Neuronal stem cell (in vitro differentiated cells): ENCODE measurements around the gene KRTAP5-7.
"Not testable (repeated sequence)": the region's sequence is repeated elsewhere in the genome, so short reads cannot be mapped to it uniquely, and the experiment has no call there.

Source experiments
- DNase-seq: peaks from one replicate; pipeline ENCODE4 v3.0.0-alpha.2; 2013; ENCODE audit warnings: low spot score
- H2AFZ ChIP-seq: one replicate; pipeline ENCODE4 v1.6.1; 2013; ENCODE audit warnings: mild to moderate bottlenecking, low read length, inconsistent platforms
- H2AK5ac ChIP-seq: 2 replicates; pipeline ENCODE4 v1.6.1; 2013; ENCODE audit warnings: low read depth, mild to moderate bottlenecking, inconsistent platforms, low read length, moderate library complexity, mixed read lengths
- H2BK120ac ChIP-seq: 2 replicates; pipeline ENCODE4 v1.6.1; 2013; ENCODE audit warnings: low read depth, mild to moderate bottlenecking, inconsistent platforms, low read length, moderate library complexity, mixed read lengths
- H2BK12ac ChIP-seq: one replicate; pipeline ENCODE4 v1.6.1; 2013; ENCODE audit warnings: low read length, inconsistent platforms
- H2BK15ac ChIP-seq: 2 replicates; pipeline ENCODE4 v1.6.1; 2013; ENCODE audit warnings: mild to moderate bottlenecking, low read length, inconsistent platforms, mixed read lengths
- H2BK5ac ChIP-seq: one replicate; pipeline ENCODE4 v1.6.1; 2013; ENCODE audit warnings: inconsistent platforms, mild to moderate bottlenecking, low read length, moderate library complexity
- H3K14ac ChIP-seq: one replicate; pipeline ENCODE4 v1.6.1; 2013; ENCODE audit warnings: low read length, inconsistent platforms
- H3K18ac ChIP-seq: 2 replicates; pipeline ENCODE4 v1.6.1; 2013; ENCODE audit warnings: low read length, inconsistent platforms
- H3K23ac ChIP-seq: 2 replicates; pipeline ENCODE4 v1.6.1; 2013; ENCODE audit warnings: low read depth, mild to moderate bottlenecking, mixed read lengths, low read length, inconsistent platforms; ENCODE audit not compliant: poor library complexity
- H3K27ac ChIP-seq: replicated peaks from 3 replicates; pipeline ENCODE4 v1.5.1; 2013; ENCODE audit warnings: low read length, inconsistent platforms
- H3K27me3 ChIP-seq, 3 experiments: 2 replicates each; pipeline ENCODE4 v1.6.1; 2013; ENCODE audit warnings: low read length in 3 of 3, mild to moderate bottlenecking in 2 of 3, inconsistent platforms in 1 of 3, low read depth in 1 of 3, mixed read lengths in 1 of 3, moderate library complexity in 1 of 3; ENCODE audit not compliant: control insufficient read depth in 3 of 3, insufficient read depth in 3 of 3
- H3K36me3 ChIP-seq, 2 donors: replicated peaks in 1 of 2; 2 replicates each; pipeline ENCODE4 v1.6.1; 2013; ENCODE audit warnings: low read length in 2 of 2; ENCODE audit not compliant: control insufficient read depth in 2 of 2, insufficient read depth in 2 of 2
- H3K4ac ChIP-seq: 2 replicates; pipeline ENCODE4 v1.6.1; 2013; ENCODE audit warnings: inconsistent platforms, mild to moderate bottlenecking, low read length, moderate library complexity
- H3K4me1 ChIP-seq, 2 donors: 1 replicate in 1 of 2; 2 replicates in 1 of 2; pipeline ENCODE4 v1.6.1; 2013; ENCODE audit warnings: low read length in 2 of 2, low read depth in 1 of 2; ENCODE audit not compliant: control insufficient read depth in 2 of 2, insufficient read depth in 1 of 2
- H3K4me2 ChIP-seq: one replicate; pipeline ENCODE4 v1.6.1; 2013; ENCODE audit warnings: mild to moderate bottlenecking, low read length, inconsistent platforms; ENCODE audit not compliant: insufficient read depth, poor library complexity, severe bottlenecking
- H3K4me3 ChIP-seq, 2 donors: 2 replicates each; pipeline ENCODE4 v1.5.1; 2013; ENCODE audit warnings: low read length in 2 of 2, mild to moderate bottlenecking in 2 of 2, inconsistent platforms in 1 of 2, moderate library complexity in 1 of 2
- H3K79me1 ChIP-seq: one replicate; pipeline ENCODE4 v1.6.1; 2013; ENCODE audit warnings: low read depth, mild to moderate bottlenecking, inconsistent platforms, low read length, moderate library complexity
- H3K9ac ChIP-seq: one replicate; pipeline ENCODE4 v1.6.1; 2013; ENCODE audit warnings: mild to moderate bottlenecking, low read depth, low read length, inconsistent platforms; ENCODE audit not compliant: poor library complexity
- H3K9me3 ChIP-seq, 2 donors: replicated peaks in 1 of 2; 2 replicates each; pipeline versions ENCODE3 to v1.6.1; 2013; ENCODE audit warnings: low read length in 2 of 2, mild to moderate bottlenecking in 2 of 2, inconsistent platforms in 1 of 2, low read depth in 1 of 2, mixed read lengths in 1 of 2, moderate library complexity in 1 of 2; ENCODE audit not compliant: control insufficient read depth in 2 of 2, insufficient read depth in 1 of 2
- H4K8ac ChIP-seq: one replicate; pipeline ENCODE4 v1.6.1; 2013; ENCODE audit warnings: low read depth, mild to moderate bottlenecking, inconsistent platforms, low read length, moderate library complexity
- H4K91ac ChIP-seq: one replicate; pipeline ENCODE4 v1.6.1; 2013; ENCODE audit warnings: low read length, low read depth, mild to moderate bottlenecking, inconsistent platforms; ENCODE audit not compliant: poor library complexity
- WGBS, 2 donors: extraction: QIAGEN DNeasy Blood & Tissue Kit; methylation state at CpG; one replicate each; pipeline ENCODE4 v1.1.7; 2013; ENCODE audit warnings: missing lambda C conversion rate in 2 of 2, mixed read lengths in 1 of 2; ENCODE audit not compliant: insufficient read length in 2 of 2, insufficient replicate concordance in 1 of 2; ENCODE audit errors: extremely low coverage in 2 of 2; 5-methylcytosine and 5-hydroxymethylcytosine counted together

KRTAP5-7 gene

DNA sequence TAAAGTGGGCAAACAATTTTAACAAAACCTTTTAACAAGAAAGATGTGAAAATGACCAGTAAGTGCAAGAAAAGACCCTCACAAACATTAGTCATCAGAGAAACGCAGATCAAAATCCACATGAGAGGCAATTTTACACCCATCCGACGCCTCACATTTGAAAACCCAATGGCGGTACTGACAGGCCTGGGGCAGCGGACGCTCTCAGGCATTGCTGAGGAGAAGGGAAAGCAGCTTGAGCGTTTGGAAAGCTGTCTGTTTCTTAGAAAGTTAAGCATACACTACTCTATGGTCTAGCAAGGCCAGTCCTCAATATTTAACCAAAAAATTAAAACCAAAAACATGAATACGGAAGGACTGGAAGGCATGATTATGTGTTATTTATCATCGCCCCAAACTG lies 8.8 kb downstream of the KRTAP5-7 start:
- H2BK15ac ChIP-seq: no peak overlapping the region
- H3K4ac ChIP-seq: no peak overlapping the region
- H3K79me1 ChIP-seq: no peaks in the 10 kb centered on the region
- H3K23ac ChIP-seq: no peak overlapping the region
- no peak overlapping the region for H3K4me3 ChIP-seq
- H3K27ac ChIP-seq: no peak overlapping the region
- H3K9me3 ChIP-seq: no peaks in the 10 kb centered on the region
- H2AFZ ChIP-seq: no peak overlapping the region
- H3K36me3 ChIP-seq: no peaks in the 10 kb centered on the region
- H2BK120ac ChIP-seq: no peak overlapping the region
- no peaks in the 10 kb centered on the region for H3K4me1 ChIP-seq
- no peak overlapping the region for H3K4me2 ChIP-seq
- peaks cover 0 to 11% (median 0%) of the 10 kb centered on the region in 3 experiments for H3K27me3 ChIP-seq
- H4K91ac ChIP-seq: no peak overlapping the region
- no peak overlapping the region for H3K18ac ChIP-seq
- H3K9ac ChIP-seq: no peak overlapping the region
- no peak overlapping the region for H2BK5ac ChIP-seq
- no peak overlapping the region for H2AK5ac ChIP-seq
- no peak overlapping the region for H2BK12ac ChIP-seq
- no peak overlapping the region for H4K8ac ChIP-seq
- DNase-seq: no peak
- no CpG with 5 or more reads among the region's 9 CpGs for WGBS, 2 donors
- H3K14ac ChIP-seq: no peak overlapping the region

DNA sequence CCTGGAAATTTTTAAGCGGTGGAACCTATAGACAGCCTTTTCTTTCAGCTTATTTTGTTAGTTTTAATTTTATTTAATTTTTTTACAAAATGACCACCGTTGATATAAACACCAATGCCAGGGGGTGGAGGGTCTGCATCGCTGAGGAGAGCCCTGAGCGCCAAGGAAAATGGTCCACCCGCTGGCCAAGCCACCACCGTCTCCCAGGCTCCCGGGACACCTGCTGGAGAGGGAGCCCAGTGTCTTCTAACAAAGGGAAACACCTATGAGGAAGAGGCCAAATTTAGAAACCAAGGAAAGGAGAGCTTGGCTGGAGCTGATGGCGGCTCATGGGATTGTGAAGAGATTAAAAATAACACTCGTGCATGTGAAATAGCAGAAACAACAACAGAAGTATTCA lies 10.5 kb downstream of the KRTAP5-7 start:
- no peaks in the 10 kb centered on the region for H3K4me1 ChIP-seq
- no peak overlapping the region for H2BK12ac ChIP-seq
- no peak overlapping the region for H2BK5ac ChIP-seq
- H3K4ac ChIP-seq: no peak overlapping the region
- H3K4me2 ChIP-seq: no peak overlapping the region
- H3K14ac ChIP-seq: no peak overlapping the region
- H3K23ac ChIP-seq: no peak overlapping the region
- no peaks in the 10 kb centered on the region for H3K79me1 ChIP-seq
- H3K4me3 ChIP-seq: no peak overlapping the region
- DNase-seq: no peak
- H3K9me3 ChIP-seq: no peaks in the 10 kb centered on the region
- no peak overlapping the region for H4K8ac ChIP-seq
- no peak overlapping the region for H2AK5ac ChIP-seq
- H3K9ac ChIP-seq: no peak overlapping the region
- no peaks in the 10 kb centered on the region for H3K36me3 ChIP-seq
- H3K27me3 ChIP-seq: peaks cover 0 to 11% (median 0%) of the 10 kb centered on the region in 3 experiments
- no peak overlapping the region for H3K18ac ChIP-seq
- WGBS, 2 donors: no CpG with 5 or more reads among the region's 9 CpGs
- H2BK15ac ChIP-seq: no peak overlapping the region
- no peak overlapping the region for H3K27ac ChIP-seq
- no peak overlapping the region for H2AFZ ChIP-seq
- H4K91ac ChIP-seq: no peak overlapping the region
- H2BK120ac ChIP-seq: no peak overlapping the region

DNA sequence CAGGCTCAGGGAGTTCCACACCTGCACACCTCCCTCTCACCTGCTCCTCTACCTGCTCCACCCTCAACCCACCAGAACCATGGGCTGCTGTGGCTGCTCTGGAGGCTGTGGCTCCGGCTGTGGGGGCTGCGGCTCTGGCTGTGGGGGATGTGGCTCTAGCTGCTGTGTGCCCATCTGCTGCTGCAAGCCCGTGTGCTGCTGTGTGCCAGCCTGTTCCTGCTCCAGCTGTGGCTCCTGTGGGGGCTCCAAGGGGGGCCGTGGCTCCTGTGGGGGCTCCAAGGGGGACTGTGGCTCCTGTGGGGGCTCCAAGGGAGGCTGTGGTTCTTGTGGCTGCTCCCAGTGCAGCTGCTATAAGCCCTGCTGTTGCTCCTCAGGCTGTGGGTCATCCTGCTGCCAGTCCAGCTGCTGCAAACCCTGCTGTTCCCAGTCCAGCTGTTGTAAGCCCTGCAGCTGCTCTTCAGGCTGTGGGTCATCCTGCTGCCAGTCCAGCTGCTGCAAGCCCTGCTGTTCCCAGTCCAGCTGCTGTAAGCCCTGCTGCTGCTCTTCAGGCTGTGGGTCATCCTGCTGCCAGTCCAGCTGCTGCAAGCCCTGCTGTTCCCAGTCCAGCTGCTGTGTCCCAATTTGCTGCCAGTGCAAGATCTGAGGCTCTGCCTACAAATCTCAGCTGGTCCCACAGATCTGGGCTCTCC lies 11.1 kb downstream of the KRTAP5-7 start, which contains the start of gene KRTAP5-8:
Gene KRTAP5-8, plus strand, starts transcription at position 49 of the 689 bp plus-strand sequence. Its CDS starts 31 bp downstream, at position 80.
- not testable (repeated sequence) for H3K4ac ChIP-seq, H4K8ac ChIP-seq, H3K36me3 ChIP-seq, H3K9ac ChIP-seq, H2BK15ac ChIP-seq, H3K9me3 ChIP-seq, H2AFZ ChIP-seq, H2AK5ac ChIP-seq, H3K4me1 ChIP-seq, H3K4me3 ChIP-seq, H4K91ac ChIP-seq, H3K18ac ChIP-seq, H3K23ac ChIP-seq, H3K27ac ChIP-seq, DNase-seq, H2BK5ac ChIP-seq, H2BK12ac ChIP-seq, H3K14ac ChIP-seq, H3K4me2 ChIP-seq, H2BK120ac ChIP-seq, H3K79me1 ChIP-seq
- peaks cover 0 to 14% (median 0%) of the 10 kb centered on the region in 3 experiments for H3K27me3 ChIP-seq
- WGBS, 2 donors: no CpG with 5 or more reads among the region's 4 CpGs

DNA sequence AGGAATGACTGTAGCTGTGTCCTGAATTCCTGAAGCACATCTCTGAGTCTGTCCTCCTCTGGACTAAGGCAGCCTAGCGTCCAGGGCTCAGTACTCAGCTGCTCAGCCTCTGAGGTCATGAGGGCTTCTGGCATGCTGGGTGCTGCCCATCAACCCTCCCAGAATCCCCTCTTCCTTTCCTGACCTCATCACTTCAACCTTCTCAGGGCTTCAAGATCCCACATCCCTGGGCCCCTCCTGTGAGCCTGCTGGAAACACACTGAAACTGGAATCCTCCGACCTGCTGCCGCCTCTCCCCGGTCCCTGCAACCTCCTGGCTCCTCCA lies 11.6 kb downstream of the KRTAP5-7 start:
- no peak for DNase-seq
- Histone ChIP-seq H3K4me1 (no peaks in the 10 kb centered on the region), H2AFZ (no peak overlapping the region), H2BK120ac (no peak overlapping the region), H2BK12ac (no peak overlapping the region), H3K27me3 (peaks cover 0 to 14% (median 0%) of the 10 kb centered on the region in 3 experiments), H4K91ac (no peak overlapping the region), H3K4ac (no peak overlapping the region), H3K18ac (no peak overlapping the region), H2AK5ac (no peak overlapping the region), H4K8ac (no peak overlapping the region), H3K9me3 (no peaks in the 10 kb centered on the region), H3K14ac (no peak overlapping the region), H3K4me3 (no peak overlapping the region), H3K36me3 (no peaks in the 10 kb centered on the region), H2BK5ac (no peak overlapping the region), H3K23ac (no peak overlapping the region), H2BK15ac (no peak overlapping the region), H3K27ac (no peak overlapping the region), H3K79me1 (no peaks in the 10 kb centered on the region), H3K9ac (no peak overlapping the region), H3K4me2 (no peak overlapping the region)
- WGBS, 2 donors: no CpG with 5 or more reads among the region's 4 CpGs
